ENCODE measurements around the gene FBLN2. TPM values are rescaled to one million over a fixed set of nuclear protein-coding genes. Genes with fewer than 3 reads are reported as not detected.

FBLN2 gene
- total RNA-seq, 1 donor from 2014 or later: 323 TPM

GRCh38 chr3:13653631-13654279 is 104.8 kb downstream of the FBLN2 start:
- Histone ChIP-seq H3K36me3 (no peaks in the 10 kb centered on the region), H3K4me3 (no peak overlapping the region), H3K27ac (no peak overlapping the region), H3K9me3 (no peaks in the 10 kb centered on the region), H3K27me3 (no peaks in the 10 kb centered on the region), H3K4me1 (peaks cover 0 to 2% of the 10 kb centered on the region in 2 donors)
- no peak for DNase-seq (ENCODE audit: low spot score in 2 of 2)
- intact Hi-C loops (cut with DNase I): no loop called here
- TF ChIP-seq CTCF (IDR thresholded peaks at IDR 0.05): no peak

- Histone ChIP-seq H3K36me3 (no peaks in the 10 kb centered on the region), H3K4me1 (peaks cover 0 to 2% of the 10 kb centered on the region in 2 donors), H3K27ac (no peak overlapping the region), H3K9me3 (no peaks in the 10 kb centered on the region), H3K27me3 (no peaks in the 10 kb centered on the region), H3K4me3 (peak overlapping the region; percentile 41 to 50)
- no peak for DNase-seq (ENCODE audit: low spot score in 2 of 2)
- intact Hi-C loops (cut with DNase I): no loop called here
- no peak for TF ChIP-seq CTCF (IDR thresholded peaks at IDR 0.05)
Measured at GRCh38 chr3:13654330-13655060, 105.6 kb downstream of the FBLN2 start.

- H3K9me3 ChIP-seq: no peaks in the 10 kb centered on the region
- H3K4me1 ChIP-seq: peaks cover 0 to 2% of the 10 kb centered on the region in 2 donors
- no peak for DNase-seq (ENCODE audit: low spot score in 2 of 2)
- peak in 1 of 3 experiments; percentile 36 for TF ChIP-seq CTCF (IDR thresholded peaks at IDR 0.05)
- no peak overlapping the region for H3K27ac ChIP-seq
- no peaks in the 10 kb centered on the region for H3K36me3 ChIP-seq
- peak overlapping the region; percentile 41 to 50 for H3K4me3 ChIP-seq
- intact Hi-C loops (cut with DNase I): no loop called here
- no peaks in the 10 kb centered on the region for H3K27me3 ChIP-seq
Measured at GRCh38 chr3:13655061-13655913, 106.4 kb downstream of the FBLN2 start.

GRCh38 chr3:13656584-13657301 is 107.8 kb downstream of the FBLN2 start:
- TF ChIP-seq CTCF (IDR thresholded peaks at IDR 0.05): no peak
- no peaks in the 10 kb centered on the region for H3K36me3 ChIP-seq
- intact Hi-C loops (cut with DNase I): no loop called here
- H3K27ac ChIP-seq: no peak overlapping the region
- no peak overlapping the region for H3K4me3 ChIP-seq
- DNase-seq (ENCODE audit: low spot score in 2 of 2): no peak
- H3K9me3 ChIP-seq: no peaks in the 10 kb centered on the region
- no peaks in the 10 kb centered on the region for H3K4me1 ChIP-seq
- H3K27me3 ChIP-seq: no peaks in the 10 kb centered on the region
